Activated CD4-positive, alpha-beta T cell treated with anti-CD3 and anti-CD28 coated beads, Interleukin-10, Interleukin-2, amounts not matched to agents 100 ng/mL and 50 ng/mL, durations not matched to agents 16 hours and 8 hours (primary cell): Measurements from ENCODE around the gene KLK1.
A peak's percentile ranks its signal among the peaks of the same experiment; 100 is the strongest.
"Not testable (repeated sequence)": the region's sequence is repeated elsewhere in the genome, so short reads cannot be mapped to it uniquely, and the experiment has no call there.

Source experiments
- DNase-seq: peaks from one replicate; pipeline ENCODE4 v3.0.0-alpha.2; 2020

Gene KLK1

DNA sequence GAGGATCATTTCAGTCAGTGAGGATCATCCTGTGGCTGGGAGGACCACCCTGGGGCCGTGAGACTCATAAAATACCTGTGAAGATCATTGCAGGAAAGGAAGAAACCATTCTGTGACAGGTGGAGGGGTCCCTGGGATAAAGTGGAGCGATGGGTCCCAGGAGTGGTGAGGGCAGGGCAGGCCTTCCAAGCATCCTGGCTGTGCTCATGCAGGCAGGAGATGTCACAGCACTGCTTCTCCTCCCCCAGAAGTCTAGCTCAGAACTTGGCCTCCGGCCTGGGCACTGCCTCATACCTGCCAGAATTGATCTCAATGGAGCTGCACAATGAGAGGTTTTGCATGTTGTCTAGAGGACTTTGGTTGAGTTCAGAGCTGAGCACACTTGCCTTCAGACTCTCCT is 11.1 kb downstream of the KLK1 start:
- DNase-seq: no peak

DNA sequence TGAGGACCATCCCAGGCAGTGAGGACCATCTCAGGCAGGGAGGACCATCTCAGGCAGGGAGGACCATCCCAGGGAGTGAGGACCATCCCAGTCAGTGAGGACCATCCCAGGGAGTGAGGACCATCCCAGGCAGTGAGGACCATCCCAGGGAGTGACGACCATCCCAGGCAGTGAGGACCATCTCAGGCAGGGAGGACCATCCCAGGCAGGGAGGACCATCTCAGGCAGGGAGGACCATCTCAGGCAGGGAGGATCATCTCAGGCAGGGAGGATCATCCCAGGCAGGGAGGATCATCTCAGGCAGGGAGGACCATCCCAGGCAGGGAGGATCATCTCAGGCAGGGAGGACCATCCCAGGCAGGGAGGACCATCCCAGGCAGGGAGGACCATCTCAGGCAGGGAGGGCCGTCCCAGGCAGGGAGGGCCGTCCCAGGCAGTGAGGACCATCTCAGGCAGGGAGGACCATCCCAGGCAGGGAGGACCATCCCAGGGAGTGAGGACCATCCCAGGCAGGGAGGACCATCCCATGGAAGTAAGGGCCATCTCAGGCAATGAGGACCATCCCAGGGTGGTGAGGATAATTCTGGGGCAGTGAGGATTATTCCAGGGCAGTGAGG is 11.9 kb downstream of the KLK1 start:
- DNase-seq: not testable (repeated sequence)

DNA sequence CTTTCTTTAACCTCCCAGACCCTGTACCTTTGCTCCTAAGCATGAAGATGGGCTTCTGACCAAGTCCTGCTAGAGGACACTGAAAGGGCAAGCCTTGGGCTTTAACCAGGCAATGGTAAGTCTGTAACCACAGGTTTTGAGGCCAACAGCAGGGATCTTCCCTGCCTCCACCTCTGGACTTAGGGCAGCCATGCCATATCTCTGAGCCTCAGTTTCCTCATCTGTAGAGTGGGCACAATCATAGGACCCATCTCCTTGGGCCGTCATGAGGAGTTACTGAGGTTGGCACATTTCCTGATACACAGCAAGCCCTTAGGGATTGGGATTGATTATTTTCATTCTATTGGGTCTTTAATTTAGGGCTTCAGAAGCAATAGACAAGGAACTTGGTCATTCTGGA is 14.7 kb downstream of the KLK1 start:
- DNase-seq: no peak

- DNase-seq: peak; percentile 99
Measured at GRCh38 chr19:50804420-50805272, 18.9 kb downstream of the KLK1 start.

GRCh38 chr19:50803633-50804419 is 19.8 kb downstream of the KLK1 start:
- DNase-seq: peak; percentile 62

- DNase-seq: no peak
Measured at GRCh38 chr19:50801107-50801506, 22.5 kb downstream of the KLK1 start.

DNA sequence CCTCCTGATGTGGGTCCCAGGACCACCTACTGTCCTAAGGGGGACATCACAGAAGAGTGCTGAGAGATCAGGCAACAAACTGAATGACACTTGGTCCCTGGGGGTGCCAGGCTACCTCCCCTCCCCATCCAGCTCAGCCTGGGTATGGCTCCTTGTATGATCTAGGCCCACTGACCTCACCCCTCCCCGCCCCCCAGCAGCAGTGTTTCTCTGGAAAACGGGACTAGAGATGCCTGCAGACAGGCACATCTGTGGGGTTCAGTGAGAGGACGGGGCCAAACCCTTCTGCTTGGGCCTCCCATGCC is 24.1 kb downstream of the KLK1 start:
- no peak for DNase-seq

DNA sequence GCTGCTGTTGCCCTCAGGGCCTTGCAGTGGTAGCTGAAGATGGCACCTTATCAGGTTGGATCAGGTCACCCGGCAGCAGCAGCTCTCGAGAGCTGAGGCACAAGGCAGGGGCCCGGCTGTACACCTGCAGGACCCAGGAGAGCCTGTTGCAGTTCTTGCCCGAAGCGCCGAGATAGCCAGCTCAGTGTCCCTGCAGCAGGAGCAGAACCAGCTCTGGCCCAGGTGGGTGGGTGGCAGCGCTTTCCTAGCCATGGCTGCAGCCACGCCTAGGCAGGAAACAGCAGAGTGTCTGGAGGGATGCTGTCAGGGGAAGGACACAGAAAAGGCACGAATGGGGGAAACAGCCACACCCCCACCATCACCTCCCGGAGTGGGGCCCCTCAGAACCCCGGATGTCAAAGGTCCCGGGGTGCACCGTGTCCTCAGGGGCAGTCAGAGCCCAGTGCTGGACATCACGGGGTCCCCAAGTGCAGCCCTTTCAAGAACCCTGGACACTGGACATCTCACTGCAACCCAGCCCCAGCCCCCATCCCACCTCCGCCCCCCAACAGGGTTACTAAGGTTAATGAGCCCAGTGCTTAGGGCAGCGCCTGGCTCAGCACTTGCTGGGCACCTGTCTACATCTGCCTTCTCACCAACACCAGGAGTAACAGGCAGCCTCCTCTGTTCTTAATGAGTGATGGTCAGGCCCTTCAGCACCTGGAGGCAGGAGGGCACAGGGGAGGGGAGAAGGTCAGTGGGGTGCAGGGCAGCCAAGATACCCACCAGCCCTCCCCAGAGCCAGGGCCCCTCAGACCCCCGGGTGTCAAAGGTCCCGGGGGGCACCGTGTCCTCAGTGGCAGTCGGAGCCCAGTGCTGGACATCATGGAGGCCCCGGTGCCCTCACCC is 24.7 kb downstream of the KLK1 start:
- no peak for DNase-seq

DNA sequence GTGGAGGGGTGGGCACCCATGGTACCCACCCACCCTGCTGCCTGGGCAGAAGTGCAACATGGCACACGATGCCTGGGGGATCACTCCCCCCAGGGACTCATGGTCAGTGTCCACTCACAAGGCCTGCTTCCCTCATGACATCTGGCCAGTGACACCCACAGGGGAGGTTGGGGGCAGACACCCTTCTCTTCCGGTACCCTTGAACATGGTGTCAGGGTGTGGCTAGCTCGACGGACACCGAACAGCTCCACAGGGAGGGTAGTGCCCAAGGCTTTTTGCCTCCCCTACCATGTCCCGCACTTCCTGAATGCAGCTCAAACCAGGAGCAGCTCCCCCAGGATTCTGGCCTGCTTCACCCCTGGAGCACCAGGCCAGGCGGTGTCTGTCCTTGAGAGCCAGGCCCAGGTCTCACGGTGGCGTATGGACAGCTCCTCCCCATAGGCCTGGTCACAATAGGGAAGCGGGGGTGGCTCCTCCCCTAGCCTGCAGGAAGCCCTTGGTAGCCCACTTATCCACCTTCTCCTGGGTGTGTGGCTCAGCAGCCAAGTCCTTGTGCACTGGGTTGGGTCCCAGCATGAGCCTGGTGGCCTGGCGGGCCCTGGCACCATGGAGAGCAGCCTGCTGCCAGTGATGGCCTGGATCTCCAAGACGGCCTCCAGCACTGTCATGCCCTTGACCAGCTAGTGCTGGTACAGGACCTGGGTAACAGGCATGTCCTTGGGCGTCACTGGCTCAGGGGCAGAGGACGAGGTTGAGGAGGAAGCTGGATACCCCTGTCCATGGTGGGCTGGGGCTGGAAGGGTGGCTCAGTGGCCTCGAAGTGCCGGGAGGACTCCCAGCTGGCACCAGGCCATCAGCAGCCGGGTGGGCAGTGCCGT is 25.6 kb downstream of the KLK1 start:
- no peak for DNase-seq

- DNase-seq: no peak
Measured at GRCh38 chr19:50797429-50797780, 26.2 kb downstream of the KLK1 start.

GRCh38 chr19:50796634-50797428 is 26.8 kb downstream of the KLK1 start:
- DNase-seq: no peak

- DNase-seq: peak; percentile 41
Measured at GRCh38 chr19:50796128-50796633, 27.4 kb downstream of the KLK1 start.

GRCh38 chr19:50795664-50796073 is 27.9 kb downstream of the KLK1 start:
- DNase-seq: peak; percentile 25

DNA sequence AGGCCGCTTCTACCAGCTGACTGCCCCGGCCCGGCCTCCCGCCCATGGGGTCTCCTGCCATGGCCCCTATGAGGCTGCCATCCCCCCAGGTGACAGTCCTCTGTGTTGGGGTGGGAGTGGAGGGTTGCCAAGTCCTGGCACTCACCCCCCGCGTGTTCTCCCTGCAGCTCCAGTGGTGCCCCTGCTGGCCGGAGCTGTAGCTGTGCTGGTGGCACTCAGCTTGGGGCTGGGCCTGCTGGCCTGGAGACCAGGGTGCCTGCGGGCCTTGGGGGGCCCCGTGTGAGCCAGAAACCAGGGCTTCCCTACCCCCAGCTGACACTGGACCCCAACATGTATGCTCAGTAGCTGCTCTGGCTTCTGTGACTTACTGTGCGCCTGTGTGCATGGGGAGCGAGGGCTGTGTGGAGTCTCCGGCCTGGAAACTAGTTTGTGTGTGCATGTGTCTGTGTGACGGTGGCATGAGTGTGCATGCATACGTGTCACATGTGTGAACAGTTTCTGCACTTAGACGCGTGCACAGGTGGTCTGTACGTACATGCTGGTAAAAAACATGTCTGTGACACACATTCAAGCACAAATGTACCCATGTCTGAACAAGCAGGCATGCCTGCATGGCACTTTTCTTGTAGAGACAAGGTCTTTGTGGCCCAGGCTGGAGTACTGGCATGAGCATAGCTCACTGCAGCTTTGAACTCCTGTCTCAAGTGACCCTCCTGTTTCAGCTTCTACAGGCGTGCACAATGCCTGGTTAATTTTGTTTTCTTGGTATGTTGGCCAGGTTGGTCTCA is 28.5 kb downstream of the KLK1 start:
- DNase-seq: peak; percentile 63

DNA sequence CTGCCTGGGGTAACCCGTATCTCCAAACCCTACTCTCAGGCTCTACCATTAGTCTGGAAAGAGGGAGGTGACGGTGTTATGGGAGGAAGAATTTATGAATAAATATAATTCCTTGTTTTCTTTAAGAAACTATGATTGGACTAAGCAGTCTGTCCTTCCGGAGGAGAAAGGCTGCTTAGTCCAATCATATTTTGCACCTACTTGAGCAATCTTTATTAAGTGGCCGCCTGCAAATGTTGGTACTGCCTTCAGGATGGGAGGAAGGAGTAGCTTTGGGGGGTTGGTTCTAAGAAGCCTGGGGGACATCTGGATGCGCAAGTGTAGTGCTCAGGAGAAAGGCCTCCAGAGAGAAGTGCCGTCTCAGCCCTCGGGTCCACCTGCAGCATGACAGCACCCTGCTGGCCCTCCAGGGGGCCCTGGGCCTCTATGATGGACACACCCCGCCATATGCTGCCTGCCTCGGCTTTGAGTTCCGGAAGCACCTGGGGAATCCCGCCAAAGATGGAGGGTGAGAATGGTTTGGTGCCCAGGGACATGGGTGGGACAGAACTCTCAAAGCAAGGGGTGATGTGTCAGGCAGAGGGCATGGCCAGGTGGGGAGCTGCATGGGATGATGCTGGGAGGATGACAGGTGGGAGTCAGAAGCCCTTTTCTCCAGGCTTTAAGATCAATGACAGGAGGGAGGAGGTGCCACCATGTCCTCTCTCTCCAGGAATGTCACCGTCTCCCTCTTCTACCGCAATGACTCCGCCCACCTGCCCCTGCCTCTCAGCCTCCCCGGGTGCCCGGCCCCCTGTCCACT is 29.3 kb downstream of the KLK1 start:
- DNase-seq: peak; percentile 65

DNA sequence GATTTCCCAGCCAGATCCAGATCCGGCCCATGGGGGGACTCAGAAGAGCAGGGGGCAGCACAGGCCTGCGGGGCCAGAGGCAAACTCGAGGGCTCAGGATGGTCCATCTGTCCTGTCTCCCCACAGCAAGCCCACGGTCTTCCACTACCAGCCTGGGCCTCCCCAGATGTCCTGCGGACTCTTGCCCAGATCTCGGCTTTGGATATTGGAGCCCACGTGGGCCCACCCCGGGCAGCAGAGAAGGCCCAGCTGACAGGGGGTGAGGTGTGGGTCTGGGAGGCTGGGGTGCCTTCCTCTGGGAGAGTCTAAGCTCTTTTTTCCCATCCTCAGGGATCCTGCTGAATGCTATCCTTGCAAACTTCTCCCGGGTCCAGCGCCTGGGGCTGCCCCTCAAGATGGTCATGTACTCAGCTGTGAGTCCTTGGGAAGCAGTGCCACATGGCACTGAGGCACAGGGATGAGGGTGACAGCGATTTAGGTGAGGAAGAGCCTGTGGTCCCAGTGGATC is 30.0 kb downstream of the KLK1 start:
- DNase-seq: no peak

DNA sequence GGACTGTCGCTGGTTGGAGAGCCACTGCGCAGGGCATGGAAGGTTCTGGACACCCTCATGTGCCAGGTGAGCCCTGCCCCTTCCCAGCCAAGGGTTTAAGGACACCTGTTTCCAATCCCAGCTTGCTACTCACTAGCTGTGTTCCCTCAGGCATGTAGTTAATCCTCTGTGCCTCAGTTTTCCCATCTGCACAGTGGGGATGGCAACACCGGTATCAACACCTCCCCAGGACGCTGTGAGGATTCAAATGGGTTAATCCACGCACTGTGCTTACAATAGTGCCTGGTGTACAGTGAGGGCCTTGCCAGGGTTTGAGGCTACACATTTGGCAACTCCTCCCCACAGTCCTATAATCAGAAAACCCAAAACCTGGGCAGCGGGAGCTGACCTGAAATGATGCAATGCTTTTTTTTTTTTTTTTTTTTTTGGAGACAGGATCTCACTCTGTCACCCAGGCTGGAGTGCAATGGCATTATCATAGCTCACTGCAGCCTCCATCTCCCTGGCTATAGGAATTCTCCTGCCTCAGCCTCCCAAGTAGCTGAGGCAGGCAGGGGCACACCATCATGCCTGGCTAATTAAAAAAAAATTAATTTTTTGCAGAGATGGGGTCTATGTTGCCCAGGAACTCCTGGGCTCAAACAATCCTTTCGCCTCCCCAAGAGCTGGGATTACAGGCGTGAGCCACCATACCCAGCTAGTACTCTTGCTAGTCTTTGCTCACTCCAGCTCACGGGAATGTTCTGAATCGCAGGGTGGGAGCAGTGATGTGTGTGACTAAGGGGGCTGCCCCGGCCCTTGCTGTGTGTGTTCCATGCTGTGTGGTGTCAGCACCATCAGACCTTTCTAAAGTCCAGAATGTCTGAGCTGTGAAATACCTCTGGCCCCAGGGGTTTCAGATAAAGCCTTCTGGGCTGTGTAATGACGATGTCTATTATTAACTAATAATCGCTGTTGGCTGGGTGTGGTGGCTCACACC is 31.0 kb downstream of the KLK1 start:
- no peak for DNase-seq
